Activated T-helper 2 cell treated with anti-CD3 and anti-CD28 coated beads, Interferon-gamma antibody, Interleukin-2, Interleukin-4, amounts not matched to agents 10 μg/mL and 5 μg/mL and 100 μg/mL, durations not matched to agents 14 hours and 24 hours and 36 hours (primary cell): ENCODE results near the gene VASH2. TPM values are rescaled to one million over a fixed set of nuclear protein-coding genes. Genes with fewer than 3 reads are reported as not detected.
"Not testable (repeated sequence)": the region's sequence is repeated elsewhere in the genome, so short reads cannot be mapped to it uniquely, and the experiment has no call there.

ENCODE experiments used
- DNase-seq: peaks from one replicate; pipeline ENCODE4 v3.0.0; 2021; ENCODE audit warnings: low spot score
- H3K27ac Mint-ChIP-seq: one replicate; pipeline ENCODE4 v1.8.0; 2021; ENCODE audit warnings: mixed read lengths
- H3K27me3 Mint-ChIP-seq: one replicate; pipeline ENCODE4 v1.8.0; 2021; ENCODE audit warnings: low read depth, mixed read lengths
- H3K36me3 Mint-ChIP-seq: one replicate; pipeline ENCODE4 v1.8.0; 2021; ENCODE audit warnings: low read depth, mixed read lengths
- H3K4me1 Mint-ChIP-seq: one replicate; pipeline ENCODE4 v1.8.0; 2021; ENCODE audit warnings: low read depth, mixed read lengths
- H3K4me3 Mint-ChIP-seq: one replicate; pipeline ENCODE4 v1.8.0; 2021; ENCODE audit warnings: low read depth, mild to moderate bottlenecking, moderate library complexity, mixed read lengths
- H3K9me3 Mint-ChIP-seq: one replicate; pipeline ENCODE4 v1.8.0; 2021; ENCODE audit warnings: mixed read lengths
- intact Hi-C: fragments of 100-400 bp; cut with micrococcal nuclease; formaldehyde crosslinking; loops from one replicate; pipeline ENCODE4 v1.15.1; 2023
- total RNA-seq: library from RNA; stranded (reverse); gene quantifications from 2 replicates; pipeline ENCODE4 v1.2.3, GENCODE V29; 2022

The VASH2 gene
- total RNA-seq, 1 donor from 2014 or later: 1.8 TPM

DNA sequence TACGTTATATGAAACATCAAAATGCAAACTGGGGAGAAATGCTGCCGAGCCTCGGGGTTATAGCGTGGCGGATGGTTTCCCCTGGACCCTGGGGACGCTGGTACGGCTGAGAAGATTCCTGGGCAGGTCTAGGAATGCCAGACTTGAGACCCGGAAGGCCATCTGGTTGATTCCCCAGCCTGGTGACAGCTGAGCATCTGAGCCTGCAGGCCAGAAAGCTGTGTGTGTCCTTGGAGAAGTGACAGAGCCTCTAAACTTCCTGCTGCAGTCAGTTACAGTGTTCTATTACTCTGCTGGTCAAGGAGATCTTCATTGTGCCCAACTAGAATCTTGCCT lies 2.3 kb downstream of the VASH2 start:
- Mint-ChIP-seq H3K9me3 (peaks cover 6% of the 10 kb centered on the region), H3K36me3 (no peaks in the 10 kb centered on the region), H3K4me3 (no peak overlapping the region), H3K4me1 (peaks cover 2% of the 10 kb centered on the region), H3K27me3 (peaks cover 58% of the 10 kb centered on the region), H3K27ac (no peak overlapping the region)
- intact Hi-C loops: no loop called here
- DNase-seq: no peak

GRCh38 chr1:212953321-212953720 lies 3.0 kb downstream of the VASH2 start:
- no peak overlapping the region for H3K4me3 Mint-ChIP-seq
- H3K9me3 Mint-ChIP-seq: peaks cover 4% of the 10 kb centered on the region
- peaks cover 57% of the 10 kb centered on the region for H3K27me3 Mint-ChIP-seq
- no peak overlapping the region for H3K27ac Mint-ChIP-seq
- no peaks in the 10 kb centered on the region for H3K36me3 Mint-ChIP-seq
- H3K4me1 Mint-ChIP-seq: peaks cover 2% of the 10 kb centered on the region
- intact Hi-C loops: no loop called here
- DNase-seq: no peak

DNA sequence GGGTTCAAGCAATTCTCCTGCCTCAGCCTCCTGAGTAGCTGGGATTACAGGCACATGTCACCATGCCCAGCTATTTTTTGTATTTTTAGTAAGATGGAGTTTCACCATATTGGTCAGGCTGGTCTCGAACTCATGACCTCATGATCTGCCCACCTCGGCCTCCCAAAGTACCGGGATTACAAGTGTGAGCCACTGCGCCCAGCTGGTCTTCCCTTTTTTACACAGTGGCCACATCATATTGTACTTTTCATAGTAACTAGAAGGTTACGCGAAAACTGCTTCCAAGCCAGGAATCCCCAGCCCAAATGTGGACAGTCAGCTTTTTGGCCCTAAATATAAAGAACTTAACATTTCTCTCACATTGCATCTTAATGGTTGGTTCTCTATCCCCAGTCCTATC lies 4.2 kb downstream of the VASH2 start:
- no peaks in the 10 kb centered on the region for H3K9me3 Mint-ChIP-seq
- DNase-seq: no peak
- H3K4me3 Mint-ChIP-seq: no peak overlapping the region
- intact Hi-C loops: no loop called here
- peaks cover 2% of the 10 kb centered on the region for H3K4me1 Mint-ChIP-seq
- H3K36me3 Mint-ChIP-seq: no peaks in the 10 kb centered on the region
- peaks cover 46% of the 10 kb centered on the region for H3K27me3 Mint-ChIP-seq
- no peak overlapping the region for H3K27ac Mint-ChIP-seq

DNA sequence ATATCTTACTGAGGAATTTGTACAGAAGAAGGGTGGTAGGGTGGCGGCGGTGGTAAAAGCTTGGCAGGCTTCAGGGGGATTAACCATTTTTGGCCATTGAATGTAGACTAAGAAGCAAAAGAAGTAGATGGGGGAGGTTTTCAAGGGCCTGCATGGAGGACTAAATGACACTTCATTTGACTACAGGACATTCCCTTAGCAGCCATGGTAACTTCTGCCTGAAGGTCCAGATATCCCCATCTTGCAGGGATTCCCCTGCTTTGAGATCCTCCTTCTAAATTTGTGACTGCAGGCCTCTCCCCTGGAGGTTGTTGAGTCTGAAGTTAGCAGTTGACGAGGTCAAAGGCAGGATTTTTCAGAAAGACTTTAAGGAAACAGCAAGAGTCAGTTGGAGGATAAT lies 4.8 kb downstream of the VASH2 start:
- Mint-ChIP-seq H3K36me3 (no peaks in the 10 kb centered on the region), H3K4me3 (no peak overlapping the region), H3K27me3 (peaks cover 42% of the 10 kb centered on the region), H3K4me1 (peaks cover 2% of the 10 kb centered on the region), H3K9me3 (no peaks in the 10 kb centered on the region), H3K27ac (no peak overlapping the region)
- no peak for DNase-seq
- intact Hi-C loops: no loop called here

DNA sequence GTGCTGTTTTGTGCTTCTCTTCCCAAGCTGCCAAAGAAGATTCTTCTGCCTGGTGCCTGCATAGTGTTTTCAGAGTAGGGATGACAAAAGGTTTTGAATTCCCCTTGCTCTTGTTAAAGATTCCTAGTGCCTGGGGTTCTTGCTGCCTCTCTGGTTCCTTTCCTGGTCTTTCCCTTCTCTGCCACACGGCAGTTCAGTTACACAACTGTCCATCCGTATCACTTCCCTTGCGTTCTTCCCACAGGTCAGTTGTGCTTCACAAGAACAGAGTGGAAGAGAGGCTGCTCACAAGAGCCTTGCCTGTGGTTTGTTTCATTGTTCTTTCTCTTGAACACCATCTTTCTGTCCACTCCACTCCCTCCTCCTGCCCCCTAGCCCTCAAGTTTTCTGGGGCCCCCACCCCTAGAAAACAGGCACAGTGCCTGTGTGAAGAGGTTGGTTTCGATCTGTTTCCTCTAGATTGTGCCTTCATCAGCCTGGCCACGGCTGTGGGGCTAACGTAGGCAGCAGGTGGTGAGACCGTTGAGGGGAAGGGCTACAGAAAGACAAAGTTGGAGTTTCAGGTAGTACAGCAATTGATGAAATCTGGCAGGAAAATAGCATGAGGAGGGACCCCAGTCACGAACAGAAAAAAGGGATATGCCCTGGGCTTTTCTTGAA lies 5.8 kb downstream of the VASH2 start:
- Mint-ChIP-seq H3K9me3 (no peaks in the 10 kb centered on the region), H3K4me1 (no peaks in the 10 kb centered on the region), H3K27me3 (peaks cover 36% of the 10 kb centered on the region)

DNA sequence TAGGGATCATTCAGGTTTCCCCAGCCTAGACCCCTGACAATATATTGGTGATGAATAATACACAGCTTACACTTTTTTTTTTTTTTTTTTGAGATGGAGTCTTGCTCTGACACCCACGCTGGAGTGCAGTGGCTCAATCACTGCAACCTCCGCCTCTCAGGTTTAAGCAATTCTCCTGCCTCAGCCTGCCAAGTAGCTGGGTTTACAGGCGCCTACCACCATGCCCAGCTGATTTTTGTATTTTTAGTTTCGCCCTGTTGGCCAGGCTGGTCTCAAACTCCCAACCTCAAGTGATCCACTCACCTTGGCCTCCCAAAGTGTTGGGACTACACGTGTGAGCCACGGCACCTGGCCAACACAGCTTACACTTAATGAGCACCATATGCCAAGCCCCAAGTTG lies 7.2 kb downstream of the VASH2 start:
- no peak for DNase-seq
- intact Hi-C loops: no loop called here
- H3K4me3 Mint-ChIP-seq: no peak overlapping the region
- no peaks in the 10 kb centered on the region for H3K9me3 Mint-ChIP-seq
- no peak overlapping the region for H3K27ac Mint-ChIP-seq
- H3K27me3 Mint-ChIP-seq: peaks cover 30% of the 10 kb centered on the region
- no peaks in the 10 kb centered on the region for H3K4me1 Mint-ChIP-seq
- no peaks in the 10 kb centered on the region for H3K36me3 Mint-ChIP-seq

More for the DNA sequence above, 5.8 kb downstream of the VASH2 start:
- no peak for DNase-seq
- H3K27ac Mint-ChIP-seq: no peak overlapping the region
- H3K4me3 Mint-ChIP-seq: no peak overlapping the region
- intact Hi-C loops: no loop called here
- H3K36me3 Mint-ChIP-seq: no peaks in the 10 kb centered on the region

- H3K27ac Mint-ChIP-seq: no peak overlapping the region
- H3K9me3 Mint-ChIP-seq: no peaks in the 10 kb centered on the region
- H3K27me3 Mint-ChIP-seq: peaks cover 25% of the 10 kb centered on the region
- no peak overlapping the region for H3K4me3 Mint-ChIP-seq
- intact Hi-C loops: no loop called here
- H3K4me1 Mint-ChIP-seq: no peaks in the 10 kb centered on the region
- DNase-seq: no peak
- no peaks in the 10 kb centered on the region for H3K36me3 Mint-ChIP-seq
These were observed 7.8 kb downstream of the VASH2 start for GRCh38 chr1:212958175-212958574.

- Mint-ChIP-seq H3K27me3 (peaks cover 16% of the 10 kb centered on the region), H3K36me3 (no peaks in the 10 kb centered on the region), H3K4me1 (no peaks in the 10 kb centered on the region), H3K9me3 (no peaks in the 10 kb centered on the region), H3K4me3 (no peak overlapping the region), H3K27ac (no peak overlapping the region)
- intact Hi-C loops: no loop called here
- DNase-seq: no peak
These were observed 9.2 kb downstream of the VASH2 start for GRCh38 chr1:212959266-212960220.

DNA sequence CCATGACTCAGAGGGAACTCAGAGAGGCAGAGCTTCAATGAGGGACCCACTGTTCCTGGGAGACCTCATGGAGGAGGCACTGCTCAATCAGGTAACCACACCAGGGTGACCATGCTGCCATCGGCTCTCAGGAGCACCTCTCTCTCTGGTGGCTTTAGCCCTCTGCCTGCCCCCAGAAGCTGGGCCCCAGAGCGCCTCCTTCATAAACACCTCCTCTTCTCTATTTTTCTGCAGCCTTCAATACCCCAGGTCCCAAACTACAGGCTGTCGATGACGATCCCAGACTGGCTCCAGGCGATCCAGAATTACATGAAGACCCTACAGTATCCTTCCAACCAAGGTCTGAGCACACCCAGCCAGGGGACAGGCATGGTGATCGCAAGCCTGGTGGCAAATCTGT lies 10.6 kb downstream of the VASH2 start:
- H3K27ac Mint-ChIP-seq: no peak overlapping the region
- no peaks in the 10 kb centered on the region for H3K9me3 Mint-ChIP-seq

GRCh38 chr1:212962509-212962908 lies 12.2 kb downstream of the VASH2 start:
- no peaks in the 10 kb centered on the region for H3K36me3 Mint-ChIP-seq
- no peak overlapping the region for H3K4me3 Mint-ChIP-seq
- no peaks in the 10 kb centered on the region for H3K4me1 Mint-ChIP-seq
- peaks cover 8% of the 10 kb centered on the region for H3K27me3 Mint-ChIP-seq
- H3K27ac Mint-ChIP-seq: no peak overlapping the region
- DNase-seq: no peak
- no peaks in the 10 kb centered on the region for H3K9me3 Mint-ChIP-seq
- intact Hi-C loops: no loop called here

More for the DNA sequence above, 10.6 kb downstream of the VASH2 start:
- Mint-ChIP-seq H3K4me3 (no peak overlapping the region), H3K36me3 (no peaks in the 10 kb centered on the region), H3K27me3 (peaks cover 11% of the 10 kb centered on the region), H3K4me1 (no peaks in the 10 kb centered on the region)
- intact Hi-C loops: no loop called here
- no peak for DNase-seq

DNA sequence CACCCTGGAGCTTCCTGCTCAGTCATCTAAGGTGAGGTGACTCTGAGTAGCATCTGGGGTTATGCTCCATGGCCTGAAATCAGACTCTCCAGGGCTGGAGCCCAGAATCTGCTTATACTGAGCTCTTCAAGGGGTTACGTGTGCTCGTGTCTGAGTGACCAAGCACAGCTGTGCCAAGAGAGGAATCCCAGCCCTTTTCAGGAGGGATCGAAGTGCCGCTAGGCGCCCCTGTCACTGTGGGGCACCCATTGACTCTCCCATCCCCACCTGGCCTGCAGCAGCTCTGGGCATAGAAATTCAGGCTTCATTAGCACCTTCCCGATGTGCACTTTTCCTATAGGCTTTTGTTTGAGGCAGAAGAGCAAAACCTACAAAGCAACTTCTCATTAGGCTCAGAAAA lies 13.8 kb downstream of the VASH2 start:
- intact Hi-C loops: no loop called here
- DNase-seq: no peak
- H3K4me1 Mint-ChIP-seq: peaks cover 5% of the 10 kb centered on the region
- no peaks in the 10 kb centered on the region for H3K9me3 Mint-ChIP-seq
- peaks cover 11% of the 10 kb centered on the region for H3K27me3 Mint-ChIP-seq
- no peak overlapping the region for H3K4me3 Mint-ChIP-seq
- H3K36me3 Mint-ChIP-seq: no peaks in the 10 kb centered on the region
- H3K27ac Mint-ChIP-seq: no peak overlapping the region

DNA sequence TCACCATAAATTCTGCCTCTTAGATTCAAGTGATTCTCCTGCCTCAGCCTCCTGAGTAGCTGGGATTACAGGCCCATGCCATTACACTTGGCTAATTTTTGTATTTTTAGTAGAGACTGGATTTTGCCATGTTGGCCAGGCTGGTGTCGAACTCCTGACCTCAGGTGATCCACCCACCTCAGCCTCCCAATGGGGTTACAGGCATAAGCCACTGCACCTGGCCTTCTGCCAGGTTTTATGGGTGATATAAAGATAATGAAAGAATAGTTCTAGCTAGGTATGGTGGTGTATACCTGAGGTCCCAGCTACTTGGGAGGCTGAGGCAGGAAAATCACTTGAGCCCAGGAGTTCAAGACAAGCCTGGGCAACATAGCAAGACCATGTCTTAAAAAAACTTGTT lies 14.7 kb downstream of the VASH2 start:
- H3K4me3 Mint-ChIP-seq, H3K36me3 Mint-ChIP-seq, H3K9me3 Mint-ChIP-seq, intact Hi-C loops, H3K27ac Mint-ChIP-seq, DNase-seq, H3K4me1 Mint-ChIP-seq: not testable (repeated sequence)
- peaks cover 16% of the 10 kb centered on the region for H3K27me3 Mint-ChIP-seq

GRCh38 chr1:212966616-212967015 lies 16.3 kb downstream of the VASH2 start:
- H3K9me3 Mint-ChIP-seq: no peaks in the 10 kb centered on the region
- intact Hi-C loops: no loop called here
- no peak for DNase-seq
- H3K27me3 Mint-ChIP-seq: peaks cover 18% of the 10 kb centered on the region
- no peak overlapping the region for H3K4me3 Mint-ChIP-seq
- H3K27ac Mint-ChIP-seq: no peak overlapping the region
- no peaks in the 10 kb centered on the region for H3K36me3 Mint-ChIP-seq
- peaks cover 5% of the 10 kb centered on the region for H3K4me1 Mint-ChIP-seq
